ENCODE results near the gene KIRREL3. TPM values are rescaled to one million over a fixed set of nuclear protein-coding genes. Genes with fewer than 3 reads are reported as not detected.

KIRREL3 gene
- total and polyA plus RNA-seq, 2 of the 4 experiments (the other 2 are of a cell fraction) = 10.9 to 15.9 TPM

DNA sequence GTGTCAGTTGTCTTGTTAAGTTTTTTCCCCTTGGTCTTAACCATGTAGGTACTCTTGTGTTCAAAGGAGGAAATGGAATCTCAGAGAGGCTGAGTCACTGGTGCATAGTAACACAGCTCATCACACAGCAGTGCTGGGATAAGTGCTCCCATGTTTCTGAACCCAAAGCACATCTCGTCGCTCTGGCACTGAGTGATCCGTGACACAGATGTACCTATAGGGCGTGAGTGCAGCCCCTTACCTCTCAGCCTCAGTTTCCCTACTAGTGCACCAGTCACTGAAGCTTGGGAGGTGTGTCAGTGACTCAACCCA is 411.1 kb downstream of the KIRREL3 start:
- H2AK9ac ChIP-seq (replicated peaks; ENCODE audit: low read depth, low read length, poor library complexity) = no peak overlapping the region
- no peak overlapping the region for H2BK20ac ChIP-seq (ENCODE audit: low read depth, low read length)
- DNase-seq (peak; percentile 27), ATAC-seq (ENCODE audit: low read depth) (no peak)
- no peak overlapping the region for H4K8ac ChIP-seq (ENCODE audit: low read depth in 2 of 2, low read length in 2 of 2)
- no peak overlapping the region for H3K4me2 ChIP-seq (ENCODE audit: low read depth, low read length)
- H3K27me3 ChIP-seq (ENCODE audit: control insufficient read depth, insufficient read depth, low read length) = no peaks in the 10 kb centered on the region
- WGBS, 2 experiments (ENCODE audit: extremely low coverage in 2 of 2, insufficient read length in 1 of 2) = 92% methylated on average over 4 of the region's 4 CpGs; no CpG with 5 or more reads in 1 of the 2 experiments
- H2BK5ac ChIP-seq (ENCODE audit: low read depth, low read length, poor library complexity, severe bottlenecking) = no peak overlapping the region
- no peak overlapping the region for H3K23ac ChIP-seq (ENCODE audit: low read depth, low read length)
- POLR2A ChIA-PET (ENCODE audit: unreplicated experiment) = no interaction called here
- no peak overlapping the region for H2BK15ac ChIP-seq (ENCODE audit: low read depth, low read length)
- H3K27ac ChIP-seq (ENCODE audit: insufficient read depth, low read length) = no peak overlapping the region
- dilution Hi-C loops (cut with HindIII; ENCODE audit: low sequenced_read_pairs, unreplicated experiment) (no loop called here), intact Hi-C loops (cut with micrococcal nuclease) (no loop called here), in situ Hi-C loops (cut with MboI; ENCODE audit: low sequenced_read_pairs) (no loop called here)
- H3K36me3 ChIP-seq (ENCODE audit: control insufficient read depth, insufficient read depth, low read length) = no peaks in the 10 kb centered on the region
- no peak overlapping the region for H3K18ac ChIP-seq (ENCODE audit: low read depth, low read length)
- H3K4ac ChIP-seq (ENCODE audit: low read depth, low read length) = no peak overlapping the region
- peaks cover 0 to 8% of the 10 kb centered on the region in 2 experiments; a peak in 1 of 4 replicates for H3K79me1 ChIP-seq (ENCODE audit: low read depth in 1 of 2, low read length in 2 of 2)
- no peaks in the 10 kb centered on the region for H3K9me3 ChIP-seq (ENCODE audit: control insufficient read depth, insufficient read depth, low read length)
- H4K20me1 ChIP-seq (ENCODE audit: insufficient read depth, low read length) = no peaks in the 10 kb centered on the region
- peaks cover 9% of the 10 kb centered on the region for H3K4me1 ChIP-seq (ENCODE audit: control insufficient read depth, insufficient read depth, low read length)
- no TSS peak for BruUV-seq (replicated peaks)
- H3K14ac ChIP-seq (replicated peaks; ENCODE audit: low read depth, low read length) = peak overlapping the region; percentile 33; the same call in 1 of the 2 replicates
- CTCF ChIA-PET = interaction anchor here (1.4 kb wide), 1 partner anchor 18 kb away, joined by 4 read pairs; no protein-coding TSS in a partner anchor
- H3K9ac ChIP-seq (ENCODE audit: low read depth, low read length) = no peak overlapping the region
- H4K91ac ChIP-seq (ENCODE audit: insufficient read depth, low read depth, low read length) = no peak overlapping the region
- H3K56ac ChIP-seq (ENCODE audit: extremely low read depth, insufficient read depth, low read length) = no peak overlapping the region
- H2BK120ac ChIP-seq (ENCODE audit: low read depth, low read length) = no peak overlapping the region
- TF ChIP-seq, protein P1, sequence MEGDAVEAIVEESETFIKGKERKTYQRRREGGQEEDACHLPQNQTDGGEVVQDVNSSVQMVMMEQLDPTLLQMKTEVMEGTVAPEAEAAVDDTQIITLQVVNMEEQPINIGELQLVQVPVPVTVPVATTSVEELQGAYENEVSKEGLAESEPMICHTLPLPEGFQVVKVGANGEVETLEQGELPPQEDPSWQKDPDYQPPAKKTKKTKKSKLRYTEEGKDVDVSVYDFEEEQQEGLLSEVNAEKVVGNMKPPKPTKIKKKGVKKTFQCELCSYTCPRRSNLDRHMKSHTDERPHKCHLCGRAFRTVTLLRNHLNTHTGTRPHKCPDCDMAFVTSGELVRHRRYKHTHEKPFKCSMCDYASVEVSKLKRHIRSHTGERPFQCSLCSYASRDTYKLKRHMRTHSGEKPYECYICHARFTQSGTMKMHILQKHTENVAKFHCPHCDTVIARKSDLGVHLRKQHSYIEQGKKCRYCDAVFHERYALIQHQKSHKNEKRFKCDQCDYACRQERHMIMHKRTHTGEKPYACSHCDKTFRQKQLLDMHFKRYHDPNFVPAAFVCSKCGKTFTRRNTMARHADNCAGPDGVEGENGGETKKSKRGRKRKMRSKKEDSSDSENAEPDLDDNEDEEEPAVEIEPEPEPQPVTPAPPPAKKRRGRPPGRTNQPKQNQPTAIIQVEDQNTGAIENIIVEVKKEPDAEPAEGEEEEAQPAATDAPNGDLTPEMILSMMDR (conservative IDR thresholded peaks at IDR 0.05; ENCODE audit: low read depth, low read length) = no peak
- TF ChIP-seq, protein P2, sequence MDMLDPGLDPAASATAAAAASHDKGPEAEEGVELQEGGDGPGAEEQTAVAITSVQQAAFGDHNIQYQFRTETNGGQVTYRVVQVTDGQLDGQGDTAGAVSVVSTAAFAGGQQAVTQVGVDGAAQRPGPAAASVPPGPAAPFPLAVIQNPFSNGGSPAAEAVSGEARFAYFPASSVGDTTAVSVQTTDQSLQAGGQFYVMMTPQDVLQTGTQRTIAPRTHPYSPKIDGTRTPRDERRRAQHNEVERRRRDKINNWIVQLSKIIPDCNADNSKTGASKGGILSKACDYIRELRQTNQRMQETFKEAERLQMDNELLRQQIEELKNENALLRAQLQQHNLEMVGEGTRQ (IDR thresholded peaks at IDR 0.05; ENCODE audit: low read depth, low read length) = no peak
- no peak overlapping the region for H2AFZ ChIP-seq (replicated peaks; ENCODE audit: low read length, poor library complexity)
- peak overlapping the region; percentile 4; the same call in 1 of the 2 replicates for H2AK5ac ChIP-seq (ENCODE audit: low read depth, low read length)
- H4K5ac ChIP-seq (ENCODE audit: low read depth, low read length) = no peak overlapping the region
- peaks cover 20% of the 10 kb centered on the region; the same call in 1 of the 2 replicates for H3K9me1 ChIP-seq (ENCODE audit: insufficient read depth, low read length)
- no peak overlapping the region for H3K4me3 ChIP-seq (ENCODE audit: insufficient read depth, low read depth, low read length)

Measured in IMR-90 (cell line).